IgD-negative memory B cell (primary cell): Measurements from ENCODE around the gene NOM1. TPM values are rescaled to one million over a fixed set of nuclear protein-coding genes. Genes with fewer than 3 reads are reported as not detected.
"Not testable (repeated sequence)": the region's sequence is repeated elsewhere in the genome, so short reads cannot be mapped to it uniquely, and the experiment has no call there.

Experiments
- H3K27ac Mint-ChIP-seq, 3 donors: one replicate each; pipeline ENCODE4 v1.8.0; 2020 to 2022; ENCODE audit warnings: mild to moderate bottlenecking in 3 of 3, mixed read lengths in 3 of 3, moderate library complexity in 1 of 3
- H3K27me3 Mint-ChIP-seq: one replicate; pipeline ENCODE4 v1.8.0; 2021; ENCODE audit warnings: mixed read lengths
- H3K36me3 Mint-ChIP-seq: one replicate; pipeline ENCODE4 v1.8.0; 2020; ENCODE audit warnings: mild to moderate bottlenecking, mixed read lengths
- H3K4me1 Mint-ChIP-seq, 3 donors: one replicate each; pipeline ENCODE4 v1.8.0; 2020 to 2022; ENCODE audit warnings: mixed read lengths in 3 of 3, mild to moderate bottlenecking in 1 of 3
- H3K4me3 Mint-ChIP-seq, 4 donors: one replicate each; pipeline ENCODE4 v1.8.0; 2020 to 2022; ENCODE audit warnings: mild to moderate bottlenecking in 4 of 4, mixed read lengths in 4 of 4, moderate library complexity in 3 of 4
- H3K9me3 Mint-ChIP-seq, 3 donors: one replicate each; pipeline ENCODE4 v1.8.0; 2020 to 2021; ENCODE audit warnings: mixed read lengths in 3 of 3, mild to moderate bottlenecking in 1 of 3
- polyA plus RNA-seq: library from polyadenylated mRNA; unstranded; fragments of 300-500 nt; fragmentation: Illumina TruSeq; gene quantifications from one replicate; pipeline ENCODE4 v1.2.3, GENCODE V29; 2021

Gene NOM1
- polyA plus RNA-seq: 9.4 TPM

GRCh38 chr7:156949541-156950380, at the start of gene NOM1:
TSS of gene NOM1 (plus strand) at chr7:156949712. CDS start at chr7:156949738, 26 bp downstream.
- peaks cover 7% of the 10 kb centered on the region for H3K27me3 Mint-ChIP-seq
- H3K9me3 Mint-ChIP-seq: no peaks in the 10 kb centered on the region
- H3K27ac Mint-ChIP-seq: peak within 1 kb of the TSS; percentile 23 to 93 (median 50)
- no peaks in the 10 kb centered on the region for H3K36me3 Mint-ChIP-seq
- H3K4me3 Mint-ChIP-seq: peak within 1 kb of the TSS; percentile 90 to 99 (median 95)
- H3K4me1 Mint-ChIP-seq: peaks cover 16 to 18% (median 17%) of the 10 kb centered on the region in 3 donors

- not testable (repeated sequence) for H3K27me3 Mint-ChIP-seq, H3K9me3 Mint-ChIP-seq, H3K4me3 Mint-ChIP-seq, H3K27ac Mint-ChIP-seq, H3K36me3 Mint-ChIP-seq
- peaks cover 12 to 15% (median 13%) of the 10 kb centered on the region in 3 donors for H3K4me1 Mint-ChIP-seq
Measured at GRCh38 chr7:156900093-156900492, 49.4 kb upstream of the NOM1 start.

- H3K4me3 Mint-ChIP-seq: no peak overlapping the region
- no peaks in the 10 kb centered on the region for H3K9me3 Mint-ChIP-seq
- H3K27me3 Mint-ChIP-seq: no peaks in the 10 kb centered on the region
- peaks cover 1% of the 10 kb centered on the region for H3K36me3 Mint-ChIP-seq
- no peak overlapping the region for H3K27ac Mint-ChIP-seq
- peaks cover 0 to 2% (median 1%) of the 10 kb centered on the region in 3 donors for H3K4me1 Mint-ChIP-seq
Measured at GRCh38 chr7:156903232-156903909, 46.1 kb upstream of the NOM1 start.

- no peaks in the 10 kb centered on the region for H3K36me3 Mint-ChIP-seq
- H3K4me1 Mint-ChIP-seq: peaks cover 0 to 6% (median 1%) of the 10 kb centered on the region in 3 donors
- no peaks in the 10 kb centered on the region for H3K9me3 Mint-ChIP-seq
- no peaks in the 10 kb centered on the region for H3K27me3 Mint-ChIP-seq
- no peak overlapping the region for H3K4me3 Mint-ChIP-seq
- no peak overlapping the region for H3K27ac Mint-ChIP-seq
Measured at GRCh38 chr7:156906200-156906649, 43.3 kb upstream of the NOM1 start.

- Mint-ChIP-seq H3K4me1 (peaks cover 0 to 6% (median 1%) of the 10 kb centered on the region in 3 donors), H3K27me3 (no peaks in the 10 kb centered on the region), H3K9me3 (no peaks in the 10 kb centered on the region), H3K4me3 (no peak overlapping the region), H3K27ac (no peak overlapping the region), H3K36me3 (no peaks in the 10 kb centered on the region)
Measured at GRCh38 chr7:156907656-156908055, 41.9 kb upstream of the NOM1 start.

GRCh38 chr7:156909574-156910252, 39.8 kb upstream of the NOM1 start:
- H3K4me1 Mint-ChIP-seq, H3K27me3 Mint-ChIP-seq, H3K9me3 Mint-ChIP-seq, H3K27ac Mint-ChIP-seq, H3K4me3 Mint-ChIP-seq, H3K36me3 Mint-ChIP-seq: not testable (repeated sequence)

- peaks cover 0 to 1% (median 0%) of the 10 kb centered on the region in 3 donors for H3K9me3 Mint-ChIP-seq
- peaks cover 4 to 13% (median 5%) of the 10 kb centered on the region in 3 donors for H3K4me1 Mint-ChIP-seq
Measured at GRCh38 chr7:156918635-156919034, 30.9 kb upstream of the NOM1 start.

GRCh38 chr7:156919132-156919713, 30.3 kb upstream of the NOM1 start:
- Mint-ChIP-seq H3K4me3 (no peak overlapping the region), H3K9me3 (peaks cover 0 to 1% (median 0%) of the 10 kb centered on the region in 3 donors), H3K4me1 (peaks cover 4 to 13% (median 5%) of the 10 kb centered on the region in 3 donors), H3K27me3 (peaks cover 21% of the 10 kb centered on the region), H3K27ac (no peak overlapping the region), H3K36me3 (peaks cover 3% of the 10 kb centered on the region)

More at GRCh38 chr7:156918635-156919034, 30.9 kb upstream of the NOM1 start:
- Mint-ChIP-seq H3K4me3 (peak overlapping the region in 1 of 4 donors; percentile 3), H3K36me3 (peaks cover 3% of the 10 kb centered on the region), H3K27me3 (peaks cover 21% of the 10 kb centered on the region), H3K27ac (no peak overlapping the region)

GRCh38 chr7:156920076-156920475, 29.4 kb upstream of the NOM1 start:
- H3K4me3 Mint-ChIP-seq: peak overlapping the region in 1 of 4 donors; percentile 19
- H3K9me3 Mint-ChIP-seq: peaks cover 0 to 1% (median 0%) of the 10 kb centered on the region in 3 donors
- peaks cover 3% of the 10 kb centered on the region for H3K36me3 Mint-ChIP-seq
- H3K4me1 Mint-ChIP-seq: peaks cover 4 to 13% (median 5%) of the 10 kb centered on the region in 3 donors
- H3K27me3 Mint-ChIP-seq: peaks cover 21% of the 10 kb centered on the region
- H3K27ac Mint-ChIP-seq: peak overlapping the region in 2 of 3 donors; percentile 35 to 70

GRCh38 chr7:156920487-156921373, 28.8 kb upstream of the NOM1 start:
- H3K4me1 Mint-ChIP-seq: peaks cover 4 to 13% (median 5%) of the 10 kb centered on the region in 3 donors
- not testable (repeated sequence) for H3K9me3 Mint-ChIP-seq, H3K36me3 Mint-ChIP-seq
- peak overlapping the region in 3 of 4 donors; percentile 19 to 75 (median 34) for H3K4me3 Mint-ChIP-seq
- peak overlapping the region in 2 of 3 donors; percentile 70 to 87 for H3K27ac Mint-ChIP-seq
- peaks cover 21% of the 10 kb centered on the region for H3K27me3 Mint-ChIP-seq

- H3K9me3 Mint-ChIP-seq, H3K27ac Mint-ChIP-seq, H3K36me3 Mint-ChIP-seq: not testable (repeated sequence)
- peaks cover 21% of the 10 kb centered on the region for H3K27me3 Mint-ChIP-seq
- H3K4me1 Mint-ChIP-seq: peaks cover 4 to 13% (median 5%) of the 10 kb centered on the region in 3 donors
- H3K4me3 Mint-ChIP-seq: peak overlapping the region in 2 of 4 donors; percentile 63 to 75
Measured at GRCh38 chr7:156922304-156922703, 27.2 kb upstream of the NOM1 start.

GRCh38 chr7:156925821-156926220, 23.7 kb upstream of the NOM1 start:
- not testable (repeated sequence) for H3K4me3 Mint-ChIP-seq, H3K36me3 Mint-ChIP-seq, H3K4me1 Mint-ChIP-seq, H3K27ac Mint-ChIP-seq, H3K9me3 Mint-ChIP-seq
- peaks cover 22% of the 10 kb centered on the region for H3K27me3 Mint-ChIP-seq

GRCh38 chr7:156927571-156928405, 21.7 kb upstream of the NOM1 start:
- peaks cover 20% of the 10 kb centered on the region for H3K27me3 Mint-ChIP-seq
- H3K9me3 Mint-ChIP-seq: no peaks in the 10 kb centered on the region
- H3K36me3 Mint-ChIP-seq: no peaks in the 10 kb centered on the region
- peaks cover 0 to 4% (median 4%) of the 10 kb centered on the region in 3 donors for H3K4me1 Mint-ChIP-seq
- no peak overlapping the region for H3K27ac Mint-ChIP-seq
- H3K4me3 Mint-ChIP-seq: no peak overlapping the region
